ENCODE data around the gene MYRF.
A peak's percentile ranks its signal among the peaks of the same experiment; 100 is the strongest.

Gene MYRF

GRCh38 chr11:61834278-61835048, 82.0 kb downstream of the MYRF start:
- H3K4me3 ChIP-seq (replicated peaks; ENCODE audit: insufficient read depth, low read length): no peak overlapping the region
- H3K27ac ChIP-seq (replicated peaks): no peak overlapping the region

DNA sequence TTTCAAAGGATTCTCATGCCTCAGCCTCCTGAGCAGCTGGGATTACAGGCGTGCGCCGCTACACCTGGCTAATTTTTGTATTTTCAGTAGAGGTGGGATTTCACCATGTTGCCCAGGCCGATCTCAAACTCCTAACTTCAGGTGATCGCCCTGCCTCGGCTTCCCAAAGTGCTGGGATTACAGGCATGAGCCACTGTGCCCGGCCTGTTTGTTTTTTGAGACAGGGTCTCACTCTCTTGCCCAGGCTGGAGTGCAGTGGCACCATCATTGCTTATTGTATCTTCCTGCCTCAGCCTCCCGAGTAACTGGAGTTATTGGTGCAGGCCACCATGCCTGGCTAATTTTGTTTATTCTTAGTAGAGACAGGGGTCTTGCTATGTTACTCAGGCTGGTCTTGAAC, 83.8 kb downstream of the MYRF start:
- Histone ChIP-seq H3K27me3 (ENCODE audit: insufficient read depth, poor library complexity, severe bottlenecking) (no peaks in the 10 kb centered on the region), H3K27ac (replicated peaks) (no peak overlapping the region), H3K4me3 (replicated peaks; ENCODE audit: insufficient read depth, low read length) (no peak overlapping the region)
- no peak for TF ChIP-seq SPI1 (IDR thresholded peaks at IDR 0.05; ENCODE audit: borderline replicate concordance, low read depth)
- TF ChIP-seq POLR2AphosphoS5 (IDR thresholded peaks at IDR 0.05; ENCODE audit: low read depth): no peak
- no peak for TF ChIP-seq REST (IDR thresholded peaks at IDR 0.05; ENCODE audit: insufficient replicate concordance, low read depth)
- TF ChIP-seq CTCF (IDR thresholded peaks at IDR 0.05; ENCODE audit: insufficient read depth, low read length): no peak
- TF ChIP-seq GABPA (IDR thresholded peaks at IDR 0.05; ENCODE audit: low read depth): no peak
- DNase-seq (ENCODE audit: low read depth in 1 of 2, low spot score in 1 of 2): no peak

More at GRCh38 chr11:61834278-61835048, 82.0 kb downstream of the MYRF start:
- TF ChIP-seq POLR2AphosphoS5 (IDR thresholded peaks at IDR 0.05; ENCODE audit: low read depth): 0 out of 2 replicates have a peak, but pooled peaks have one; percentile 32
- TF ChIP-seq GABPA (IDR thresholded peaks at IDR 0.05; ENCODE audit: low read depth): 0 out of 2 replicates have a peak, but pooled peaks have one; percentile 24
- TF ChIP-seq SPI1 (IDR thresholded peaks at IDR 0.05; ENCODE audit: borderline replicate concordance, low read depth): peak; percentile 33; the same call in 1 of the 2 replicates
- no peak for TF ChIP-seq REST (IDR thresholded peaks at IDR 0.05; ENCODE audit: insufficient replicate concordance, low read depth)
- peak; percentile 10 to 53 for DNase-seq (ENCODE audit: low read depth in 1 of 2, low spot score in 1 of 2)
- peaks cover 7% of the 10 kb centered on the region for H3K27me3 ChIP-seq (ENCODE audit: insufficient read depth, poor library complexity, severe bottlenecking)

DNA sequence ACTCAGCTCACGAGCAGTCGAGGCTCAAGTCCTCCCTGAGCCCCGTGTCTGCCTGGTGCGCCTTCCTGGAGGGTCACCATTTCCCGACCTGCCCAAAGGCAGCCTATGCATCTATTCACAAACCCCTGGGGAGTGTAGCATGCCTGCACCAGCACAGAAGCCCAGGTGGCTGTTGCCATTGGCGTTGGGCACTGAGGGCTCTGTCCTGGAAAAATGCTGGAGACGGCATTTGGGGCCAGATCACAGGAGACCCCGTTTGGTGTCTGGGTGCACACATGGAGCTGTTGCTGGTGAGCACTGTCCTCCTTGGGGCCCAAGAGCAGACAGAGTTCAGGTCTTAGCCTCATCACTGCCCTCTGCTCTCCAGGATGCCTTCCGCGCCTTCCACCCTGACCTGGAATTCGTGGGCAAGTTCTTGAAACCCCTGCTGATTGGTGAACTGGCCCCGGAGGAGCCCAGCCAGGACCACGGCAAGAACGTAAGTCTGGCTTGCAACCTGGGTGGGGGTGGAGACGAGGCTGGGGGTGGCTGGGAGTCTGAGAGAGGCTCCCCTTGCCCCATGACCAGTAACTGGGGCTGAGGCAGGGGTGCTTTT, 85.1 kb downstream of the MYRF start:
- Histone ChIP-seq H3K4me3 (replicated peaks; ENCODE audit: insufficient read depth, low read length) (no peak overlapping the region), H3K27me3 (ENCODE audit: insufficient read depth, poor library complexity, severe bottlenecking) (no peaks in the 10 kb centered on the region), H3K27ac (replicated peaks) (no peak overlapping the region)
- no peak for DNase-seq (ENCODE audit: low read depth in 1 of 2, low spot score in 1 of 2)
- no peak for TF ChIP-seq SPI1 (IDR thresholded peaks at IDR 0.05; ENCODE audit: borderline replicate concordance, low read depth)

Measured in HL-60 (cell line).